NCI-H82 (cell line): ENCODE data around the gene CYP27C1.
"Not testable (repeated sequence)": the region's sequence is repeated elsewhere in the genome, so short reads cannot be mapped to it uniquely, and the experiment has no call there.

Source experiments
- DNase-seq: peaks from one replicate; lab custom pipeline; 2025; lab: John Stamatoyannopoulos, UW

The CYP27C1 gene

DNA sequence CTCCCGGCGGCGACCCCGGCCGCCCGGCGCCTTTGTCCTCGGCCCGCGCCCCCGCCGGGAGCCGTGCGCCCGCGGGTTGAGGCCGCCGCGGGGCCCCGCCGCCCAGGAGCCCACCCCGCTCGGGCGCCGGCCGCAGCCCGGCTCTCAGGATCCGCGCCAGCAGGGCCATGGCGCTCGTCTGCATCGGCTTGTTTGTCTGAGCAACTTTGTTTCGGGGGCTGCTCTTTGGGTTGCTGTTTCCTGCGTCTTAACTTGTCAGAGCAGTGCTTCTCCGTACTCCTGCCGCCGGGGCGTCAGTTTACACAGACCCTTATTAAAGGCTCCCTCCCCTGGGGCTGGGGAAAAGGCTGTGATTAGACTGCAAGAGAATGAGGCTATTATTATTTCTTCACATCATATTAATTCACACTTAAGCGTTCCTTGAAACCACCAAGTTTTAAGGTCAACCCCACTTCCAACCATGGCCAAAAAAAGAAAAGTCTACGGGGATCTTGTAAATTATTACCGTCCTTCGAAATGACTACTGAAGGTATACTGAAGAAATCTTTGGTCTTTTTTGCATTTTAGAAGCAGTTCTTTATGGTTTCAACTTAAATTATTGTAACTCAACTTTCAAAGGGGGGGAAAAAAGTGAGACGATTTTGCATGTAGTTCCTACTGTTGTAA is at the start of gene CYP27C1:
TSS of gene CYP27C1 (minus strand) at position 198 of the 666 bp plus-strand sequence. CDS start at position 169, 29 bp downstream.
- DNase-seq: peak; percentile 57

- DNase-seq: no peak
Measured at GRCh38 chr2:127261804-127262406, 41.8 kb upstream of the CYP27C1 start.

DNA sequence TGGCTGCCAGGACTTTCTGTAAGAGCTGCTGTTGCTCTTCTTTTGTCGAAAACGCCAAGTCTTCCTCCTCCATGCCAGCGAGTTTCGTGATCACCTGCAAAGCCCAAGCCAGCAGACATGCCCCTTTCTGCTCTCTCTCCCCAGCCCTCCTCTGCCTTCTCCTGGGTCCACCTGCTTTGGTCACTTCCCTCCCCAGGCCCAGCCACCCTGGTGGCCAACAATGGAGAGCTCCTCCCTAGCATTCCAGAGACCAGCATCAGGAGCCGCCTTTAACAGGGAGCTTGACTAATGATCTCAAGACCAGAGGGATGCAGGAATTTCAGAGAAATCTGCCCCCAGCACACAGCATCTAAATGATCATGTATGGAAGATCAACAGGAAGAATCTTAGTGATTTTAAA is 39.3 kb upstream of the CYP27C1 start:
- no peak for DNase-seq

- DNase-seq: peak; percentile 8
Measured at GRCh38 chr2:127256866-127257265, 36.8 kb upstream of the CYP27C1 start.

DNA sequence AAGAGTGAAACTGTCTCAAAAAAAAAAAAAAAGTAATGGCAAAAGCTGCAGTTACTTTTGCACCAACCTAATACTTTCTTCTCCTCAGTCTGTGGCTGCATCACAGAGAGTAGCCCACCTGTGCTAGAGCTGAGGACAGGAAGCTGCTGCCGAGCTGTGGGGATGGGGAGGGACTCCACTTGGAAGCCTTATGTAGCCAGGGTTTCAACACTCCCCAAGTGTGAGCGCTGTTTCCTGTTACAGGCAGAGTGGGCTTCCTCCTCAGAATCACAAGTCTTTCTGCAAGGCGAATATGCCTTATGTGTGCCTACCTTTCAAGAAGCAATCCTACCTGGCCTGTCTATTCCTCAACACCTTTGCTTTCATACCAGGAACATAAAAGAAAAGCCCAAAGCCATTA is 36.3 kb upstream of the CYP27C1 start:
- no peak for DNase-seq

GRCh38 chr2:127255721-127256120 is 35.6 kb upstream of the CYP27C1 start:
- DNase-seq: no peak

GRCh38 chr2:127255146-127255545 is 35.0 kb upstream of the CYP27C1 start:
- DNase-seq: no peak

GRCh38 chr2:127254386-127254981 is 34.4 kb upstream of the CYP27C1 start:
- no peak for DNase-seq

DNA sequence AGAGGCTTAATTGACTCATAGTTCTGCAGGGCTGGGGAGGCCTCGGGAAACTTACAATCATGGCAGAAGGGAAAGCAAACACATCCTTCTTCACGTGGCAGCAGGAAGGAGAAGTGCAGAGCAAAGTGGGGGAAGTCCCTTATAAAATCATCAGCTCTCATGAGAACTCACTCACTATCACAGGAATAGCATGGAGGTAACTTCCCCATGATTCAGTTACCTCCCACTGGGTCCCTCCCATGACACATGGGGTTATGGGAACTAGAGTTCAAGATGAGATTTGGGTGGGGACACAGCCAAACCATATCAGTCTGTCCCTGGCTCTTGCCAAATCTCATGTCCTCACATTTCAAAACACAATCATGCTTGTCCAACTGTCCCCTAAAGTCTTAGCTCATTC is 21.1 kb upstream of the CYP27C1 start:
- DNase-seq: not testable (repeated sequence)

- no peak for DNase-seq
Measured at GRCh38 chr2:127239395-127239794, 19.3 kb upstream of the CYP27C1 start.

DNA sequence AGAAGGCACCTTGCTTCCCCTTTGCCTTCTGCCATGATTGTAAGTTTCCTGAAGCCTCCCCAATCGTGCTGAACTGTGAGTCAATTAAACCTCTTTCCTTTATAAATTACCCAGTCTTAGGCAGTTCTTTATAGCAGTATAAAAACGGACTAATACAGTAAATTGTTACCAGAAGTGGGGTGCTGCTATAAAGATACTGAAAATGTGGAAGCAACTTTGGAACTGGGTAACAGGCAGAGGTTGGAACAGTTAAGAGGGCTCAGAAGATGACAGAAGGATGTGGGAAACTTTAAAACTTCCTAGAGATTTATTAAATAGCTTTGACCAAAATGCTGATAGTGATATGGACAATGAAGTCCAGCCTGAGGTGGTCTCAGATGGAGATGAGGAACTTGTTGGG is 17.7 kb upstream of the CYP27C1 start:
- DNase-seq: not testable (repeated sequence)

DNA sequence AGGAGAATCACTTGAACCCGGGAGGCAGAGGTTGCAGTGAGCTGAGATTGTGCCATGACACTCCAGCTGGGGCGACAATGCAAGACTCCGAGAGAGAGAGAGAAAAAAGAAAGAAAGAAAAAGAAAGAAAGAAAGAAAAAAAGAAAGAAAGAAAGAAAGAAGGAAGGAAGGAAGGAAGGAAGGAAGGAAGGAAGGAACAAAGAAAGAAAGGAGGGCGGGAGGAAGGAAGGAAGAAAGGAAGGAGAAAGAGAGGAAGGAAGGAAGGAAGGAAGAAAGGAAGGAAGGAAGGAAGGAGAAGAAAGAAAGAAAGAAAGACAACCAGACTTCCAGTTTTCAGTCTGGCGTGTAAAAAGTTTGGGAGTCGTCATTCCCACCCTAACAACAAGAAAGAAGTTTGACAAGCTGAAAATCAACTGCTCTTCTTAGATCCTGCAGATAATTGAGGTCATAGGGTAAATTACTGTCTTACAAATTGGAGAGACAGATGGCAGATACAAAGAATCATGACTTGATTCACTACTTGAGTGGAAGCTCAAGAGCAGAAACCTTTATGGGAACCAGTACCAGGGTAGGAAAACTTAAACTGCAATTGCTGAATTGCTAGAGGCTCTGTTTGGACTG is 15.1 kb upstream of the CYP27C1 start:
- DNase-seq: peak; percentile 41

DNA sequence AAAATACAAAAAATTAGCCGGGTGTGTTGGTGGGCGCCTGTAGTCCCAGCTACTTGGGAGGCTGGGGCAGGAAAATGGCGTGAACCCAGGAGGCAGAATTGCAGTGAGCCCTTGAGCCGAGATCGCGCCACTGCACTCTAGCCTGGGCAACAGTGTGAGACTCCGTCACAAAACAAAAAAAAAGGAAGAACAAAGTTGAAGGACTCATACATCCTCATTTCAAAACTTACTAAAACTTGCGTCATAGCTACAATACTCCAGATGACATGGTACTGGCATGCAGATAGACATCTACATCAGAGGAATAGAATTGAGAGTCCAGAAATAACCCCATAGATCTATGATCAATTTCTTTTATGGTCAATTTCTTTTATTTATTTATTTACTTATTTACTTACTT is 13.6 kb upstream of the CYP27C1 start:
- DNase-seq: no peak

DNA sequence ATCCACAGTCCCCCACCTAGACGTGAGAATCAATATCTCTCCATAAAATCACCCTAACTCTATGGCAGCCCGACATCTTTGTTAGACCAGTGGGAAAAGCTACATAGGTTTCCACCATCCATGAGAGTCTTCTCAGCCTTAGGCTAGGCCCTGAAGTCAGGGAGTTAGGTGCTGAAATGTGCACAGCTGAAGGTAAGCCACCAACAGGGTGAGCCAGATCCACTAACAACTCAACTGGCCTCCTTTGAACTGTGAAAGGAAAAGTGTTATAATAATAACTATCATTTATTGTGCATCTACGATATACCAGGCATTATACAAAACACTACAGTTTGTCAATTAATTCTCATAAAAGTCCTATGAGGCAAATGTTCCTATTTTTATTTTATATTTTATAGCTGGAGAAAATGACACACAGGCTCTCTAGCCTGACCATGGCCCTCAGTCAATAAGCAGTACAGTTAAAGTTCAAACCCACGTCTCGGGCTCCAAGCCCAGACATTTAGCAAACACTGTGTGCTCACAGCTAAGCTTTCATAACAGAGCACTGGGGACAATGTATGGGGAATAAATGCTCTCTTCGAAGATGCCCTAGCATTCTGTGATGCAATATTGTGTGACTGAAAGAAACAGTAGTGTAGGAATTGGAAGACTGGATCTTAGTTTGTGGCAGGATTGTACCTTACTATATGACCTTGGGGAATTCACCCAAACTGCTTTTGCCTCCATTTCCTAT is 11.2 kb upstream of the CYP27C1 start:
- DNase-seq: no peak

DNA sequence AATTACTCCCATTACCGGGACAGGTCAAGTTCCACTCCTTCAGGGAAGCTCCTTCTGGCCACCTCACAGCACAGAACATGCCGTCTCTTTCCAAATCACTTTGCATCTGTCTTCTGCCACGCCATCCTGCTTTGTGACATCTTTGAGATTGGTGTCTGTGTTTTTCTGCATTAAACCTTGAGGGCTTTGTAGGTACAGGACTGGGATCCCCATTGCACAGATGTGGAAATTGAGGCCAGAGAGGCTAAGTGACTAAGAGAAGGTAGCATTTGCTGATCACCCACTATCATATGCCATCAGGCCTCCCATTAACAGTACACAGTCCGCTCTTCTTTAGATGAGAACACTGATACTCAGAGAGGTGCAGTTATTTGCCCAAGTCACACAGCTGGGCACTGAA is 9.5 kb upstream of the CYP27C1 start:
- DNase-seq: no peak

DNA sequence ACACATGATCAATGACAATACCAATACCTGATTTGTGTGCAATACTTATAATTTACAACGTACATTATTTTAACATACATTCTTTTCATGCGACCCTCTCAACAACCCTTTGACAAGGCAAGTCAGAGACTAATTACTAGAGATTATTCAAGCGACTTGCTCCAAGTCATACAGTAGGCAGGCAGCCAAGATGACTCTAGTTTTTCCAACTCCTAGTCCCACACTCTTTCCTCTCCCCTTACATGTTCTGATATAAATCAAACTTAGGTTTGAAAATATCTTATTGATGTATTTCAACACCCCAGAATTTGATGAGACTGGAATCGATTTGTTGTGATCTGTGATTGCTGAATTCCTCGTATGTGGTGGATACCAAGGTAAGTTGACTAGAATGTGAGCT is 8.0 kb upstream of the CYP27C1 start:
- no peak for DNase-seq

GRCh38 chr2:127227264-127227660 is 7.2 kb upstream of the CYP27C1 start:
- DNase-seq: not testable (repeated sequence)

DNA sequence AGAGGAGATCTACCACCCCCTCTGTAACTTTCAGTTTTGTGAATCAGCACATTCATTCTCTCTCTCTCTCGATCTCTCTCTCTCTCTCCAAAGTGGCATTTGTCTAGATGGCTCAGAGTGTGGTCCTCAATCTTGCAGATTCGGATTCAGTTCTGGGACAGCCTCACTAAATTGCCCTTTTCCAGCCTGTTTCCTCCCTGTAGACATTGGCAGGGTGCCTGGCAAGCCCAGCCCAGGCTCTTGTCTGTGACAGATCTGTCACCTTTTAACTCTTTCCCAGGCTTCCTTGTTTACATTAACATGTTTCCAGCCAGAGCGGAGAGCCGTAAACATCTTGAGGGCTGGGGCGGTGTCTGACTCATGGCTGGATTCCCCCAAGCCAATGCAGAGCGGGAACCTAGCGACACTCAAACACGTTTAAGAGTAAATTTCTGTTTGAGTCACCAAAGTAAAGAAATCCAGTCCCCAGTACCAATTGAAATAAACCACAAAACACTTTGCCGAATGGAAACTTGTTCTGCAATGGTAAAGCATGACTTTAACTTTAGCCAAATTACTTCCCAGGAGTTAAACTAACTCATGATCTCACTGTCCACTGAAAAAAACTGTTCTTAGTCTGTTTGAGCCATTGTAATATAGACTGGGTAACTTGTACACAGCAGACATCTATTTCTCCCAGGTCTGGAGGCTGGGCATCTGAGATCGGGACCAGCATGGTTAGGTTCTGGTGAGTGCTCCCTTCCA is 6.6 kb upstream of the CYP27C1 start:
- no peak for DNase-seq

- DNase-seq: no peak
Measured at GRCh38 chr2:127226132-127226519, 6.0 kb upstream of the CYP27C1 start.

GRCh38 chr2:127225186-127225960 is 5.3 kb upstream of the CYP27C1 start:
- no peak for DNase-seq

DNA sequence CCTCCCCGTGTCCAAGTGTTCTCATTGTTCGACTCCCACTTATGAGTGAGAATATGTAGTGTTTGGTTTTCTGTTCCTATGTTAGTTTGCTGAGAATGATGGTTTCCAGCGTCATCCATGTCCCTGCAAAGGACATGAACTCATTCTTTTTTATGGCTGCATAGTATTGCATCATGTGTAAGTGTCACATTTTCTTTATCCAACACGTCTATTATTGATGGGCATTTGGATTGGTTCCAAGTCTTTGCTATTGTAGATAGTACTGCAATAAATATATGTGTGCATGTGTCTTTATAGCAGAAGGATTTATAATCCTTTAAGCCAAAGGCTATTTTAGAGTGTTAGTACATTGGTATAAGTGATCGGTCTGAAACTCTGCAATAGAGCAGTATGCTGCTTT is 4.0 kb upstream of the CYP27C1 start:
- not testable (repeated sequence) for DNase-seq
